Femur (tissue), 1 donor: ENCODE measurements around the gene CHRNE.
A peak's percentile ranks its signal among the peaks of the same experiment; 100 is the strongest.
"Not testable (repeated sequence)": the region's sequence is repeated elsewhere in the genome, so short reads cannot be mapped to it uniquely, and the experiment has no call there.

Experiments used
- DNase-seq: peaks from one replicate; pipeline ENCODE4 v3.0.0-alpha.2; 2017

CHRNE gene

GRCh38 chr17:4939546-4939795 is 36.6 kb upstream of the CHRNE start:
- DNase-seq, result no peak

GRCh38 chr17:4938688-4939545 is 36.0 kb upstream of the CHRNE start:
- no peak for DNase-seq

- no peak for DNase-seq
Observed at GRCh38 chr17:4938069-4938491, 35.2 kb upstream of the CHRNE start.

GRCh38 chr17:4937553-4937952 is 34.7 kb upstream of the CHRNE start:
- no peak for DNase-seq

- no peak for DNase-seq
Observed at GRCh38 chr17:4936436-4936835, 33.5 kb upstream of the CHRNE start.

- DNase-seq, result no peak
Observed at GRCh38 chr17:4935650-4936049, 32.8 kb upstream of the CHRNE start.

GRCh38 chr17:4934173-4934979 is 31.5 kb upstream of the CHRNE start:
- peak; percentile 53 for DNase-seq

GRCh38 chr17:4933646-4934045 is 30.7 kb upstream of the CHRNE start:
- no peak for DNase-seq

- DNase-seq, result no peak
Observed at GRCh38 chr17:4932756-4933155, 29.9 kb upstream of the CHRNE start.

GRCh38 chr17:4931963-4932362 is 29.1 kb upstream of the CHRNE start, which contains the start of gene GP1BA:
Gene GP1BA, plus strand, starts transcription at chr17:4932277. Its CDS starts 328 bp downstream, at chr17:4932605.
- no peak for DNase-seq

GRCh38 chr17:4928881-4929280 is 26.0 kb upstream of the CHRNE start:
- no peak for DNase-seq

GRCh38 chr17:4926577-4927335 is 23.9 kb upstream of the CHRNE start:
- DNase-seq, result not testable (repeated sequence)

GRCh38 chr17:4921320-4921719 is 18.4 kb upstream of the CHRNE start:
- no peak for DNase-seq

- no peak for DNase-seq
Observed at GRCh38 chr17:4920351-4921048, 17.6 kb upstream of the CHRNE start.

GRCh38 chr17:4919511-4920047 is 16.7 kb upstream of the CHRNE start:
- no peak for DNase-seq

- DNase-seq, result not testable (repeated sequence)
Observed at GRCh38 chr17:4914551-4914950, 11.7 kb upstream of the CHRNE start.

- no peak for DNase-seq
Observed at GRCh38 chr17:4913994-4914393, 11.1 kb upstream of the CHRNE start.

GRCh38 chr17:4908711-4909496 is 6.0 kb upstream of the CHRNE start:
- DNase-seq, result peak; percentile 95

GRCh38 chr17:4908301-4908700 is 5.4 kb upstream of the CHRNE start:
- peak; percentile 51 for DNase-seq

- DNase-seq, result not testable (repeated sequence)
Observed at GRCh38 chr17:4906642-4907041, 3.7 kb upstream of the CHRNE start.

GRCh38 chr17:4902540-4902939 is 358 bp downstream of the CHRNE start:
- no peak for DNase-seq
